BLaER1 treated with 17β-estradiol and CSF1 and Interleukin-3, amounts not matched to agents 10 nM and 100 nM (cell line): ENCODE data around the gene GRM7.

Experiments used
- H3K27ac ChIP-seq, 11 experiments: shearing (Covaris generic); formaldehyde crosslinking; 2 replicates each; pipeline ENCODE4 v1.8.1; 2022
- H3K27me3 ChIP-seq, 11 experiments: shearing (Covaris generic); formaldehyde crosslinking; 2 replicates each; pipeline ENCODE4 v1.8.1; 2022
- H3K36me3 ChIP-seq, 11 experiments: shearing (Covaris generic); formaldehyde crosslinking; 2 replicates each; pipeline ENCODE4 v1.8.1; 2022
- H3K4me1 ChIP-seq, 10 experiments: shearing (Covaris generic); formaldehyde crosslinking; 2 replicates each; pipeline ENCODE4 v1.8.1; 2022
- H3K4me2 ChIP-seq, 11 experiments: shearing (Covaris generic); formaldehyde crosslinking; 2 replicates each; pipeline ENCODE4 v1.8.1; 2022
- H3K4me3 ChIP-seq, 10 experiments: shearing (Covaris generic); formaldehyde crosslinking; 2 replicates each; pipeline ENCODE4 v1.8.1; 2022
- H3K9ac ChIP-seq, 11 experiments: shearing (Covaris generic); formaldehyde crosslinking; 2 replicates each; pipeline ENCODE4 v1.8.1; 2022
- H3K9me3 ChIP-seq, 11 experiments: shearing (Covaris generic); formaldehyde crosslinking; replicated peaks in 1 of 11; 2 replicates each; pipeline ENCODE4 v1.8.1; 2022
- H4K20me1 ChIP-seq, 11 experiments: shearing (Covaris generic); formaldehyde crosslinking; 2 replicates each; pipeline ENCODE4 v1.8.1; 2022
- Cebpa-rat ChIP-seq, 11 experiments: shearing (Covaris generic); IDR thresholded peaks; 2 replicates each; pipeline ENCODE4 v1.8.1; 2022

The GRM7 gene

DNA sequence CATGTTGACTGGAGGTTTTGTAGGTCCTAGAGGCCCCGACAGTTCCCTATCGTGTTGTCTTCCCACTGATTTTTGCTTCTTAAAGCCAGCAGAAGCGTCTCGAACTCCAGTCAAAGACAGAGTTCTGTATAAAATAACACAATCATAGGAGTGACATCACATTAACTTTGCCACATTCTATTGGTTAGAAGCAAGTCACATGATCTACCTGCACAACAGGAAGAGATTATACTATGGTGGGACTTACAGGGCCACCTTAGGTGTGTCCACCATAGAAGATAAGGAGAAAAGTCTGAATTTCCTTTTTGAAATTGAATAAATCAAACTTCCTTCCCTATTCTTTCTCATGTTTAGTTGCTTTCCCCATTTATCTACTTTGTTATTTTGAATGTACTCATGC is 365.5 kb downstream of the GRM7 start:
- no peaks in the 10 kb centered on the region for H3K27me3 ChIP-seq

GRCh38 chr3:7238565-7239295 is 377.8 kb downstream of the GRM7 start:
- Histone ChIP-seq H3K9me3 (no peaks in the 10 kb centered on the region; a peak in 2 of 22 replicates), H3K9ac (no peak overlapping the region), H3K27me3 (no peaks in the 10 kb centered on the region), H4K20me1 (no peaks in the 10 kb centered on the region), H3K4me1 (no peaks in the 10 kb centered on the region), H3K27ac (no peak overlapping the region), H3K36me3 (no peaks in the 10 kb centered on the region), H3K4me2 (no peak overlapping the region), H3K4me3 (no peak overlapping the region)
- no peak for TF ChIP-seq Cebpa-rat (IDR thresholded peaks at IDR 0.05)

More for the DNA sequence above, 365.5 kb downstream of the GRM7 start:
- Histone ChIP-seq H4K20me1 (no peaks in the 10 kb centered on the region), H3K36me3 (no peaks in the 10 kb centered on the region), H3K27ac (no peak overlapping the region), H3K4me3 (no peak overlapping the region), H3K9ac (no peak overlapping the region), H3K4me2 (no peak overlapping the region), H3K9me3 (no peaks in the 10 kb centered on the region), H3K4me1 (no peaks in the 10 kb centered on the region)
- TF ChIP-seq Cebpa-rat (IDR thresholded peaks at IDR 0.05) = no peak

- Histone ChIP-seq H3K4me1 (no peaks in the 10 kb centered on the region), H3K27ac (no peak overlapping the region), H3K27me3 (no peaks in the 10 kb centered on the region), H3K4me3 (no peak overlapping the region), H3K9me3 (no peaks in the 10 kb centered on the region; a peak in 2 of 22 replicates), H3K36me3 (no peaks in the 10 kb centered on the region), H4K20me1 (no peaks in the 10 kb centered on the region), H3K9ac (no peak overlapping the region), H3K4me2 (no peak overlapping the region)
- TF ChIP-seq Cebpa-rat (IDR thresholded peaks at IDR 0.05) = no peak
Measured at GRCh38 chr3:7241584-7242302, 380.8 kb downstream of the GRM7 start.

DNA sequence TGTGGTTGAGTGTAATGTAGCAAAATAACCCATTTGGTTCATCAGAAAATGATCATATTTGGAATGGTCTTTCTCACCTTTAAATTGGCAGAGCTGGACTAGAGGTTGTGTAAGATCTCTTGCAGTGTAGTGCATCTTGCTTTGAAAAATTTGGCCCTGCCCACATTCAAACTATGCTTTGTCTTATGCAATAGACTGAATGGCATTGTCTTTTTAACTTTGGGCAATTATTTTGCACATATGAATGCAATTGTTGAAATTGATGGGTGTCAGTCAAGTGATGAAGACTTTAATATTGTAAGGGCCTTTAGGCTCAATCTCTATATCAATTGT is 381.4 kb downstream of the GRM7 start:
- no peak overlapping the region for H3K4me3 ChIP-seq
- no peaks in the 10 kb centered on the region; a peak in 2 of 22 replicates for H3K9me3 ChIP-seq
- no peaks in the 10 kb centered on the region for H4K20me1 ChIP-seq
- TF ChIP-seq Cebpa-rat (IDR thresholded peaks at IDR 0.05) = no peak
- H3K4me1 ChIP-seq = no peaks in the 10 kb centered on the region
- H3K27me3 ChIP-seq = no peaks in the 10 kb centered on the region
- H3K27ac ChIP-seq = no peak overlapping the region
- no peaks in the 10 kb centered on the region for H3K36me3 ChIP-seq
- H3K9ac ChIP-seq = no peak overlapping the region
- H3K4me2 ChIP-seq = no peak overlapping the region

DNA sequence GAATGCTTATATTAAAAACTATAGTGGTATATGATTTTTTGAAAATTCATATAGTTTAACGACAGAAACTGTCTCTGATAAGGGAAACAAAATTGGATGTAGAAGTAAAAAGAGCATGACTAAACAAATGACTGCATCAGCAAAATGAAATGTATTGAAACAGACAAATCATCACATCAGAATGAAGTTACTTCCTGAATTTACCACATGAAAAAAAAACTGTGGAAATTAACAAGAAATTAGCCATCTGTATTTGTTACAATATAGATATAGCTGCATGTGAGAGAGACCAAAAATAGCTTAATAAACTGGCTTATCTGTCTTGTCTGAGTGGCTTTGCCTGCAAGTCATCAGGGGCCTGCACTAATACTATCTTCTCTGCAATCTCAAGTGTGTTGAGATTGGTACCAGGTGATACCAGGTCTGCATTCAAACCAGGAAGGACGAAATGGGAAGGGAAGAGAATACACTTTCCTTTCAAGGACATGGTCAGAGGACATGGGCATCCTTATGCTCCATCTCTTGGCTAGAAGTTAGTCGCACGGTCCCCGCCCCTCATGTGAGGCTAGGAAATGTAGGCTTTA is 388.7 kb downstream of the GRM7 start:
- peaks cover 0 to 11% (median 8%) of the 10 kb centered on the region in 10 experiments; a peak in 14 of 20 replicates for H3K4me1 ChIP-seq
- no peak overlapping the region for H3K9ac ChIP-seq
- no peaks in the 10 kb centered on the region for H3K36me3 ChIP-seq
- H3K27me3 ChIP-seq = no peaks in the 10 kb centered on the region
- no peaks in the 10 kb centered on the region for H4K20me1 ChIP-seq
- TF ChIP-seq Cebpa-rat (IDR thresholded peaks at IDR 0.05) = no peak
- H3K4me2 ChIP-seq = peak overlapping the region in 10 of 11 experiments; percentile 4 to 56 (median 30); a peak in 15 of 22 replicates
- no peak overlapping the region for H3K27ac ChIP-seq
- H3K4me3 ChIP-seq = no peak overlapping the region
- no peaks in the 10 kb centered on the region for H3K9me3 ChIP-seq

DNA sequence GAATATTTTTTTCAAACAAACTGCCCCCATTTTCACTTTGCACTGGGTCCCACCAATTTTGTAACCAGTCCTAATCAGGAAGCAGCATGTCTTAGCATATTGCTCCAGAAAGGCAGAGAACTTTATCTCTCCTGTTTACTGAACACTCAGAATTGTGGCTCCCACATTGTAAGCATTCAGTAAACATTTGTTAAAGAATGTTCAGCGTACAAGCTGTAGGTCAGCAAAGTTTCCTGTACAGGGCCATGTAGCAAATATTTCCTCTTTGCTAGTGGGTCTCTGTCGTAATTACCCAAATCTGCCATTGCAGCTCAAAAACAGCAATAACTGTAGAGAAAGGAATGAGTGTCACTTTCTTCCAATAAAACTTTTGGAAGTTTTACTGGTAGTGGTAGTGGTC is 393.3 kb downstream of the GRM7 start:
- Histone ChIP-seq H3K9ac (no peak overlapping the region), H3K36me3 (no peaks in the 10 kb centered on the region)
- no peak for TF ChIP-seq Cebpa-rat (IDR thresholded peaks at IDR 0.05)

GRCh38 chr3:7260975-7261374 is 400.1 kb downstream of the GRM7 start:
- Histone ChIP-seq H3K4me3 (no peak overlapping the region), H3K36me3 (no peaks in the 10 kb centered on the region), H3K9ac (no peak overlapping the region), H3K9me3 (0 out of 22 replicates have a peak, but pooled peaks cover 0 to 5% (median 0%) of the 10 kb centered on the region in 11 experiments), H3K27ac (no peak overlapping the region), H3K4me1 (no peaks in the 10 kb centered on the region), H4K20me1 (no peaks in the 10 kb centered on the region), H3K27me3 (no peaks in the 10 kb centered on the region), H3K4me2 (no peak overlapping the region)
- TF ChIP-seq Cebpa-rat (IDR thresholded peaks at IDR 0.05) = no peak

More for the DNA sequence above, 393.3 kb downstream of the GRM7 start:
- H4K20me1 ChIP-seq = no peaks in the 10 kb centered on the region
- no peak overlapping the region for H3K27ac ChIP-seq
- no peaks in the 10 kb centered on the region for H3K27me3 ChIP-seq
- no peak overlapping the region for H3K4me2 ChIP-seq
- no peaks in the 10 kb centered on the region for H3K9me3 ChIP-seq
- H3K4me1 ChIP-seq = peaks cover 0 to 8% (median 7%) of the 10 kb centered on the region in 10 experiments; a peak in 14 of 20 replicates
- H3K4me3 ChIP-seq = no peak overlapping the region

DNA sequence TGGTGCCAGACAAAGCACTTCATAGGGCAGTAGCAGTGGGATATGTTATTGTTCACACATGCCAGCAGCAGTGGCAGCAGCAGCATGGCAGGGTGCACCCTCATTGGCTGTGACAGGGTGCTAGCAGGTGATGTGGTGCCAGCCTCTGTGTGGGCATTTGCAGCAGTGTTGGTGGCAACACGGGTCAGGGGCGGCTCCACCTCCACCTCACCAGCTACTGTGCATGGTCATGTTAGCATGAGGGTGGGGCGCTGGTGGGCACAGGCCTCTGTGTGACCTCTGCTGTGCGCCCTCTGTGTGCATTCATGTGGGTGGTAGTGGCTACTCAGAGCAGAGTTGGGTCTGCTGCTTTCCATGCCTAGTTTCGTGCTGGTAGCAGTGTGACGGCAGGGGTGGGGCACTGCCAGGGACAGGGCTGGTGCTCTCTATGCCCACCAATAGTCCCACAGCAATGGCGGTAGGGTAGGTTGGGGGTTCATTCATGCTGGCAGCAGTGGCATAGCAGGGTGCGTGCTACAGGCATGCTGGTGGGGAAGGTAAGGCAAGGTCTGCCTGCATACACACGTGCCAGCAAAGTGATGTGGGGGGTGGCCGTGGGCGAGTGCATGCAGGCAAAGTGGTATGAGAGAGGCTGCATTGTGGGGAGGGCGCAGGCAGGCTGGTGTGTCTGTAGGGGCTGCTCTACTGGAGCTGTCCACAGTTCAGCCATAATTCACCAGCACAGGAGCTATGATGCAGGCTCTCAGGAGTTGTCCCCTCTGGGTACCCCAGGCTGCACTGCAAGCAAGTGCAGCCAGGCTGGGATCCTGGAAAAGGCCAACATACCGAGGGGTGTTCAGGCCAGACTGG is 402.7 kb downstream of the GRM7 start:
- Histone ChIP-seq H3K27me3 (no peaks in the 10 kb centered on the region), H3K36me3 (no peaks in the 10 kb centered on the region), H3K9ac (no peak overlapping the region), H3K4me3 (no peak overlapping the region), H3K4me2 (no peak overlapping the region), H3K9me3 (peaks cover 7 to 18% (median 12%) of the 10 kb centered on the region in 11 experiments; a peak in 19 of 22 replicates), H3K4me1 (no peaks in the 10 kb centered on the region), H4K20me1 (no peaks in the 10 kb centered on the region), H3K27ac (no peak overlapping the region)
- TF ChIP-seq Cebpa-rat (IDR thresholded peaks at IDR 0.05) = no peak

DNA sequence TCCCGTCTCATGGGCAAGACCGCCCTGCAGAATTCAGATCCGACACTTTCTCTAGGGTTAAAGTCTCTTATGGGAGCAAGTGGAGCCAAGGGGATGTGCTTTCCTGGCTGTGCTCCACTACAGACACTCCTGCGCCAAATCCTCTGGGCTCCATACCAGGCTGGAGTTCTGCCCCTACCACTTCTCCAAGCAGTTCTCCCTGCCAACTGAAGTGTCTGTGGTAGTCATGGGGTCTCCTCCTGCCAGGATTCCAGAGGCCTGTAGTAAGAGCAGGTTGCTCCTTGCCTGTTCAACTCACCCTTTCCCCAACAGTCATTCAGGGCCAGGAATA is 403.2 kb downstream of the GRM7 start:
- Histone ChIP-seq H3K4me1 (no peaks in the 10 kb centered on the region), H3K27me3 (no peaks in the 10 kb centered on the region), H3K9me3 (peaks cover 7 to 18% (median 12%) of the 10 kb centered on the region in 11 experiments; a peak in 19 of 22 replicates), H3K4me3 (no peak overlapping the region), H4K20me1 (no peaks in the 10 kb centered on the region), H3K4me2 (no peak overlapping the region), H3K9ac (no peak overlapping the region), H3K36me3 (no peaks in the 10 kb centered on the region), H3K27ac (no peak overlapping the region)
- TF ChIP-seq Cebpa-rat (IDR thresholded peaks at IDR 0.05) = no peak
